ENCODE results near the gene CCDC69.

CCDC69 gene

DNA sequence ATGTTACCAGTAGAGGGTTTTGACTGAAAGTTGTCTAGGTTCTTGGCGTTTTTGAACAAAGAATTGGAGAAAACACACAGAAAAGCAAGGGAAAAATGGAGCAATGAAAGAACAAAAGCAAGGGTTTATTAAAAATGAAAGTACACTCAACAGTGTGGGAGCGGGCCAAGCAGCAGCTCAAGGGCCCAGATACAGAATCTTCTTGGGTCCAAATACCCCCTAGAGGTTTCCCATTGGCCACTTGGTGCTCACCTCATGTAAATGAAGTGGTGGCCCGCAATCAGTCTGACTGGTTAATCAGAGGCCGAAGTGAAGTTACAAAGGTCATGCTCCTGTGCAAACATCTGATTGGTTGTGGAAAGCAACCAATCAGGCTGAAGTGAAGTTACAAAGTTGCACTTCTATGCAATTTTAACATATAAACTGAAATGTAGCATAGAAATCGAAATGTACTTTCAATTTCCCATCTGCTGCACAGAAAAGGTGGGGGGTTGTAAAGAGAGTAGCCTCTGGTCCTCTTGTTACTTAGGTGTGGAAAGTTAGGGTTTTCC is 27.2 kb upstream of the CCDC69 start:
- TF ChIP-seq, protein P1, sequence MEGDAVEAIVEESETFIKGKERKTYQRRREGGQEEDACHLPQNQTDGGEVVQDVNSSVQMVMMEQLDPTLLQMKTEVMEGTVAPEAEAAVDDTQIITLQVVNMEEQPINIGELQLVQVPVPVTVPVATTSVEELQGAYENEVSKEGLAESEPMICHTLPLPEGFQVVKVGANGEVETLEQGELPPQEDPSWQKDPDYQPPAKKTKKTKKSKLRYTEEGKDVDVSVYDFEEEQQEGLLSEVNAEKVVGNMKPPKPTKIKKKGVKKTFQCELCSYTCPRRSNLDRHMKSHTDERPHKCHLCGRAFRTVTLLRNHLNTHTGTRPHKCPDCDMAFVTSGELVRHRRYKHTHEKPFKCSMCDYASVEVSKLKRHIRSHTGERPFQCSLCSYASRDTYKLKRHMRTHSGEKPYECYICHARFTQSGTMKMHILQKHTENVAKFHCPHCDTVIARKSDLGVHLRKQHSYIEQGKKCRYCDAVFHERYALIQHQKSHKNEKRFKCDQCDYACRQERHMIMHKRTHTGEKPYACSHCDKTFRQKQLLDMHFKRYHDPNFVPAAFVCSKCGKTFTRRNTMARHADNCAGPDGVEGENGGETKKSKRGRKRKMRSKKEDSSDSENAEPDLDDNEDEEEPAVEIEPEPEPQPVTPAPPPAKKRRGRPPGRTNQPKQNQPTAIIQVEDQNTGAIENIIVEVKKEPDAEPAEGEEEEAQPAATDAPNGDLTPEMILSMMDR (IDR thresholded peaks at IDR 0.05; ENCODE audit: insufficient read depth, low read length, poor library complexity, severe bottlenecking): no peak
- no peak overlapping the region for H3K4me3 ChIP-seq (replicated peaks; ENCODE audit: low read depth, low read length)
- no peak for DNase-seq (ENCODE audit: extremely low read depth, insufficient read length)
- no peaks in the 10 kb centered on the region for H3K36me3 ChIP-seq (ENCODE audit: control insufficient read depth, insufficient read depth, low read length)
- H3K27me3 ChIP-seq (replicated peaks; ENCODE audit: control insufficient read depth, insufficient read depth, low read length): no peaks in the 10 kb centered on the region

DNA sequence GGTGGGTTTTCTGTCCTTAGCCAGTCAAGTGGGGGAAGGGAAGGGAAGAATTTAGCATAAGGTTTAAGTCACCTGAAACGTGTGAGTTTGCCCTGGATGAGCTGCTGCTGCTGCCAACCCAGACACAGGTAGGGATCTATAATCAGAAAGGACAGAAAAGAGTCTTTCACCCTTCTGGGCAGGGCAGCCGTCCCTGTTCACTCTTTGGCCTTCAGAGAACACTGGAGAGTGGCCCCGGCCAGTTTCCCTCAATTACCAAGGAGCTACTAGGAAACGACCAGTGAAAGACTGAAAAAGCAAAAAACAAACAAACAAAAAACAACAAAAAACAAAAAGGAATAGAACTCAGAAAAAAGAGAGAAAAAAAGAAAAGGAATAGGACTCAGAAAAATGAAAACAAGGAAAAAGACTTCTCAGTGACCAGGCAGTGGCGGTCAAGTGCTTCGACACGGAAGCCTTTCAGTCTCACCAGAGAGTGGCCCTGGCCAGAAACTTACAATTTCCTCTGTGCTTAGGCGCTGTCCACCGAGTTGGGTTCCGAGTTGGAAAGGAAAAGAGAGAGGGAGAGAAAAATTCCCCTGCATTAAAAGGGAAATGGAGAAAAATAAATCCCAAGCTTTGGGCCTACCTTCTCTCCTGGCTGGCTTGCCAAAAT is 26.6 kb upstream of the CCDC69 start:
- TF ChIP-seq, protein P1 (IDR thresholded peaks at IDR 0.05; ENCODE audit: insufficient read depth, low read length, poor library complexity, severe bottlenecking): no peak
- no peaks in the 10 kb centered on the region for H3K27me3 ChIP-seq (replicated peaks; ENCODE audit: control insufficient read depth, insufficient read depth, low read length)
- H3K36me3 ChIP-seq (ENCODE audit: control insufficient read depth, insufficient read depth, low read length): no peaks in the 10 kb centered on the region
- no peak overlapping the region for H3K4me3 ChIP-seq (replicated peaks; ENCODE audit: low read depth, low read length)
- DNase-seq (ENCODE audit: extremely low read depth, insufficient read length): no peak

DNA sequence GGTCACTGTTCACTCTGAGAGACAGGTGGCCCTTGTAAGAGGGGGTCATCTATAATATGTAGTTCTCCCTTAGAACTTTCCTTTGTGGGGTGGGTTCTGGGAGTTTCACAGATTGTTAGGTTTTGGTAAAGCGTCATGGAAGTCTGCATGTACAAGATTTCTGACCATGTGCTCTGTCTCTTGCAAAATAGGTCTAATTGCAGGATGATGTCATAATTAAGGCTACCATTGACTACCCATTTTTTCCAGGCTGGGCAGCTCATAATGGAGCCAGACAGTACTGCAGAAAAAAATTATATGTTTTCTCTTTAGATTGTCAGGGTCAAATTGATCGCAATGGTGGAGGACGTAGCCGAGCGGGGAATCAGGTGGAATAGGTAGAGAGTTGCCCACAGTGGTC is 25.4 kb upstream of the CCDC69 start:
- no peaks in the 10 kb centered on the region for H3K27me3 ChIP-seq (replicated peaks; ENCODE audit: control insufficient read depth, insufficient read depth, low read length)
- H3K36me3 ChIP-seq (ENCODE audit: control insufficient read depth, insufficient read depth, low read length): no peaks in the 10 kb centered on the region
- DNase-seq (ENCODE audit: extremely low read depth, insufficient read length): no peak
- TF ChIP-seq, protein P1 (IDR thresholded peaks at IDR 0.05; ENCODE audit: insufficient read depth, low read length, poor library complexity, severe bottlenecking): no peak
- no peak overlapping the region for H3K4me3 ChIP-seq (replicated peaks; ENCODE audit: low read depth, low read length)

DNA sequence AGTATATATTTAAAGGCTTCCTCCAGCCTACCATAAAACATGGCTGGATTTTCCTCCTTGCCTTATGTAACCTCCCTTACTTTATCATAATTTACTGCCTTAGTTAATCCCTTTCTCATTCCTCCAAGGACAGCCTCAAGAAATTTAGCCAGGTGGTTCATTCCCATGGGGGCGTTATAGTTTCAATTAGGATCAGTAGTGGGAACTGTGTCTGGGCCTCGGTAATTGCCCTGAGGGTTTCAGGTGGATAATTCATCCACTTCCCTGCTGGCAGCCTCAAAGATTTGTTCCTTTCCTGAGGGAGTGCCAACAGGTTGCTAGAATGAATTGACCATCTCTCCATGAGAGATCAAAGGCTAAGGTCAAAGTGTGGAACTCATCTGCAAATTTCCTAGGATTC is 24.8 kb upstream of the CCDC69 start:
- no peak for DNase-seq (ENCODE audit: extremely low read depth, insufficient read length)
- Histone ChIP-seq H3K36me3 (ENCODE audit: control insufficient read depth, insufficient read depth, low read length) (no peaks in the 10 kb centered on the region), H3K27me3 (replicated peaks; ENCODE audit: control insufficient read depth, insufficient read depth, low read length) (no peaks in the 10 kb centered on the region), H3K4me3 (replicated peaks; ENCODE audit: low read depth, low read length) (no peak overlapping the region)
- TF ChIP-seq, protein P1 (IDR thresholded peaks at IDR 0.05; ENCODE audit: insufficient read depth, low read length, poor library complexity, severe bottlenecking): no peak

DNA sequence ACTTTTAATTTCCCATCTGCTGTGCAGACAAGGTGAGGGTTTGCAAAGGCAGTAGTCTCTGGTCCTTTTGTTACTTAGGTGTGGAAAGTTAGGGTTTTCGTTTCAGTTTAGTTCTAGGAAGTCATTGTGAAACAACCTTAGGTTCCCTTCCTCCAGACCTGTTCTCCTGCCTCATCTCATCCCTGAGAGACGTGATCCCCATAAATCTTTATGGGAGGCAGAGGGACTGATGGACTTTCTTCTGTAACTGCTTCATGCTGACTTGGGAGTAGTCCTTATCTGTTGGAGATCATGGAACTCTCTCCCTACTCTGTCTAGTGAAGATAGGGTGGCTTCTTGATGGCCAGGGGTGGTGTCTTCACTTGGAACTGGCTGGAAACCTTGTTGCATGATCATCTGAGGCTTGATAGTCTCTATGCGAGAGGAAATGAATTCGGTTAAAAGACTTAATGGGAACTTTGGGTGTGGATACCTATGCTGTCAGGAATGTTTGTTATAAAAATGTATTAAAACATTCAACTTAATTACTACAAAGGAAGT is 21.9 kb upstream of the CCDC69 start:
- H3K36me3 ChIP-seq (ENCODE audit: control insufficient read depth, insufficient read depth, low read length): no peaks in the 10 kb centered on the region
- no peaks in the 10 kb centered on the region for H3K27me3 ChIP-seq (replicated peaks; ENCODE audit: control insufficient read depth, insufficient read depth, low read length)
- no peak overlapping the region for H3K4me3 ChIP-seq (replicated peaks; ENCODE audit: low read depth, low read length)
- DNase-seq (ENCODE audit: extremely low read depth, insufficient read length): no peak
- TF ChIP-seq, protein P1 (IDR thresholded peaks at IDR 0.05; ENCODE audit: insufficient read depth, low read length, poor library complexity, severe bottlenecking): no peak
